Cardiac septum (tissue), 1 donor: ENCODE data around the gene SAMD3. TPM values are rescaled to one million over a fixed set of nuclear protein-coding genes. Genes with fewer than 3 reads are reported as not detected.

Experiments
- DNase-seq: peaks from one replicate; pipeline ENCODE4 v3.0.0-alpha.2; 2020; ENCODE audit warnings: low spot score
- intact Hi-C: fragments of 100-400 bp; cut with DNase I; formaldehyde crosslinking; loops from one replicate; pipeline ENCODE4 v1.14.0; 2022
- total RNA-seq: library from RNA; stranded (reverse); fragmentation: NEBNext Ultra II Directional; extraction: Animal tissue kit (Norgen Biotek cat#: 25700); gene quantifications from one replicate; pipeline ENCODE4 v1.2.1, GENCODE V29; 2021
- donor health status: DM: no; HTN: no; CAD: no.

The SAMD3 gene
- total RNA-seq, 1 donor from 2014 or later = 0.22 TPM

DNA sequence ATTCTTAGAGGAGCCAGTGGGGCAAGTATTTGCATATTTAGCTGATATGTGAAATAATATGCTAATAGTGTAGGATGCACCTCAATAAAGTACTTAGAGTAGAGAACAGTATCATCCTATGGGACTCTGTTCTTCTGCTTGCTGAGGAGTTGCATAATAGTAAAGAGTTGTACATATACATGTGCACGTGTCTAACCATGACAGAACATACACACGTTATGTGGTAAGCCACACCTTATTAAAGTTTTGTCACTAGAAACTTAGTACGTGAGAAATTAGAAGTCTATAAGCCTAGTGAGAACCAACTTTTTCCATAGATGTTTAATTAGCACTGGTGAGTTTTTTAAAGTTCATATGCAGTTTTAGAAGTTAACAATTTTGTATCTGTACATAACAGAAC lies 123.6 kb downstream of the SAMD3 start:
- DNase-seq = no peak
- intact Hi-C loops = no loop called here

- no peak for DNase-seq
- intact Hi-C loops = no loop called here
Observed at GRCh38 chr6:130098317-130098716, 124.4 kb downstream of the SAMD3 start.

Other genes starting within 250 kb of the SAMD3 start
- 2.8 TPM for gene L3MBTL3, start 204.4 kb downstream of the SAMD3 start, total RNA-seq
- gene TMEM200A, start 143.1 kb upstream of the SAMD3 start, total RNA-seq = 0.59 TPM